GM21526 (cell line): Measurements from ENCODE around the gene NFIC.
"Not testable (repeated sequence)": the region's sequence is repeated elsewhere in the genome, so short reads cannot be mapped to it uniquely, and the experiment has no call there.

ENCODE experiments used
- ATAC-seq: cut with Tn5 transposase; IDR thresholded peaks from one replicate; pipeline ENCODE4 v1.9.1; 2021; ENCODE audit warnings: moderate library complexity; ENCODE audit not compliant: unreplicated experiment, low FRiP score

The NFIC gene

GRCh38 chr19:3503036-3503572 lies 136.7 kb downstream of the NFIC start:
- ATAC-seq: no peak

- no peak for ATAC-seq
Measured at GRCh38 chr19:3504735-3505134, 138.4 kb downstream of the NFIC start.

- ATAC-seq: peak; percentile 80
Measured at GRCh38 chr19:3505598-3506383, 139.4 kb downstream of the NFIC start, which contains the start of gene FZR1. Gene FZR1, plus strand, starts transcription at chr19:3506311. Its CDS starts 16,679 bp downstream, at chr19:3522990.

GRCh38 chr19:3506384-3507340 lies 140.3 kb downstream of the NFIC start:
- peak; percentile 18 for ATAC-seq

GRCh38 chr19:3507371-3508120 lies 141.2 kb downstream of the NFIC start:
- no peak for ATAC-seq

GRCh38 chr19:3508121-3508661 lies 141.8 kb downstream of the NFIC start:
- ATAC-seq: not testable (repeated sequence)

- no peak for ATAC-seq
Measured at GRCh38 chr19:3508771-3509535, 142.6 kb downstream of the NFIC start.

GRCh38 chr19:3509566-3509989 lies 143.2 kb downstream of the NFIC start:
- no peak for ATAC-seq

GRCh38 chr19:3510727-3511126 lies 144.3 kb downstream of the NFIC start:
- no peak for ATAC-seq

- ATAC-seq: no peak
Measured at GRCh38 chr19:3511506-3512251, 145.3 kb downstream of the NFIC start.

- no peak for ATAC-seq
Measured at GRCh38 chr19:3512562-3513228, 146.3 kb downstream of the NFIC start.

GRCh38 chr19:3513229-3514140 lies 147.1 kb downstream of the NFIC start:
- no peak for ATAC-seq

- no peak for ATAC-seq
Measured at GRCh38 chr19:3514930-3515329, 148.5 kb downstream of the NFIC start.

GRCh38 chr19:3515891-3516422 lies 149.6 kb downstream of the NFIC start:
- no peak for ATAC-seq

GRCh38 chr19:3516675-3517207 lies 150.4 kb downstream of the NFIC start:
- ATAC-seq: no peak

GRCh38 chr19:3517638-3518037 lies 151.3 kb downstream of the NFIC start:
- ATAC-seq: no peak

GRCh38 chr19:3518255-3518654 lies 151.9 kb downstream of the NFIC start:
- no peak for ATAC-seq
